HG02870 (cell line): Measurements from ENCODE around the gene WDR46.
"Not testable (repeated sequence)": the region's sequence is repeated elsewhere in the genome, so short reads cannot be mapped to it uniquely, and the experiment has no call there.

Experiments
- ATAC-seq: cut with Tn5 transposase; IDR thresholded peaks from one replicate; pipeline ENCODE4 v1.9.1; 2021; ENCODE audit warnings: mild to moderate bottlenecking, moderate library complexity; ENCODE audit not compliant: unreplicated experiment

Gene WDR46

GRCh38 chr6:33288141-33288920, 708 bp downstream of the WDR46 start:
- ATAC-seq = no peak

- ATAC-seq = no peak
Measured at GRCh38 chr6:33286946-33287914, 1.8 kb downstream of the WDR46 start.

- ATAC-seq = not testable (repeated sequence)
Measured at GRCh38 chr6:33285214-33285613, 3.8 kb downstream of the WDR46 start.

GRCh38 chr6:33280539-33280938, 8.5 kb downstream of the WDR46 start:
- no peak for ATAC-seq

- no peak for ATAC-seq
Measured at GRCh38 chr6:33279971-33280511, 9.0 kb downstream of the WDR46 start.

GRCh38 chr6:33279257-33279695, 9.8 kb downstream of the WDR46 start:
- ATAC-seq = no peak

- ATAC-seq = no peak
Measured at GRCh38 chr6:33278810-33279209, 10.2 kb downstream of the WDR46 start.

- ATAC-seq = no peak
Measured at GRCh38 chr6:33278392-33278741, 10.7 kb downstream of the WDR46 start.

- ATAC-seq = peak; percentile 5
Measured at GRCh38 chr6:33277663-33278391, 11.2 kb downstream of the WDR46 start.

GRCh38 chr6:33276864-33277662, 12.0 kb downstream of the WDR46 start, which contains the start of gene B3GALT4:
TSS of gene B3GALT4 (plus strand) at chr6:33277123. CDS start at chr6:33277420, 297 bp downstream.
- peak; percentile 48 for ATAC-seq

- ATAC-seq = no peak
Measured at GRCh38 chr6:33276581-33276863, 12.5 kb downstream of the WDR46 start.

- ATAC-seq = not testable (repeated sequence)
Measured at GRCh38 chr6:33275795-33276580, 13.1 kb downstream of the WDR46 start.

GRCh38 chr6:33273924-33274902, 14.8 kb downstream of the WDR46 start:
- no peak for ATAC-seq

GRCh38 chr6:33273129-33273923, 15.7 kb downstream of the WDR46 start:
- no peak for ATAC-seq

GRCh38 chr6:33272275-33273128, 16.5 kb downstream of the WDR46 start:
- ATAC-seq = peak; percentile 2

- ATAC-seq = peak; percentile 82
Measured at GRCh38 chr6:33271468-33272274, 17.4 kb downstream of the WDR46 start, which contains the start of the genes RPS18 and VPS52. TSS of gene RPS18 (plus strand) at chr6:33272075. CDS start at chr6:33272120, 45 bp downstream. TSS of gene VPS52 (minus strand) at chr6:33271876. CDS start at chr6:33271675, 201 bp downstream.
